NK-92 (cell line): ENCODE results near the gene SBNO2.

Source experiments
- DNase-seq: peaks from one replicate; lab custom pipeline; 2025; ENCODE audit not compliant: unreplicated experiment; lab: John Stamatoyannopoulos, UW

The SBNO2 gene

DNA sequence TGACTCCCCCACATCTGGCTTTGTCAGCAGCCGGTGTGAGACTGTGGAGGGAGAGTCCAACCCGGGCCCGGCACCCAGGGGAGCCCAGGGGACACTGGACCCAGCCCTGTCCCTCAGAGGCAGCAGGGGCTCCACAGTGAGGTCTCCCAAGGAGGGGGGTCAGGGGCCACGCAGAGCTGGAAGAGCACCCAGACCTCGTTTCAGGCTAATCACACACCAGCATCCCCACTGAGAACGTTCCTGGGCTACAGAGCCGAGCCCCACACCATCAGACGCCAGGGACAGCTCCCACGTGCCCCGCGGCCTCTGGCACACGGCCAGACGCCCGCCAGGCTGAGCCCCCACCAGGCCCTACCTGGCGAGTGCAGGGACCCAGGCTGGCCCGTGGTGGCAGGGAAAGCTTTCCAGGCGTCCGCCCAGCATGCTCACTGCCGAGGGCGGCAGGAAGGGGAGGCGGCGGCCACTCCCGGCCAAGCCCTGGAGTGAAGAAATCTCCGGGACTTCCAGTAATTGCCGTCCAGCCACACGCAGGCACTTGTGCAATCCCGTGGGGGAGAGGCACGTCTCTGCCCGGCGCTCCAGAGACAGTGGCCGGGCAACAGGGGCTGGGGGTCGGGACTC is 19.2 kb downstream of the SBNO2 start:
- DNase-seq: no peak

DNA sequence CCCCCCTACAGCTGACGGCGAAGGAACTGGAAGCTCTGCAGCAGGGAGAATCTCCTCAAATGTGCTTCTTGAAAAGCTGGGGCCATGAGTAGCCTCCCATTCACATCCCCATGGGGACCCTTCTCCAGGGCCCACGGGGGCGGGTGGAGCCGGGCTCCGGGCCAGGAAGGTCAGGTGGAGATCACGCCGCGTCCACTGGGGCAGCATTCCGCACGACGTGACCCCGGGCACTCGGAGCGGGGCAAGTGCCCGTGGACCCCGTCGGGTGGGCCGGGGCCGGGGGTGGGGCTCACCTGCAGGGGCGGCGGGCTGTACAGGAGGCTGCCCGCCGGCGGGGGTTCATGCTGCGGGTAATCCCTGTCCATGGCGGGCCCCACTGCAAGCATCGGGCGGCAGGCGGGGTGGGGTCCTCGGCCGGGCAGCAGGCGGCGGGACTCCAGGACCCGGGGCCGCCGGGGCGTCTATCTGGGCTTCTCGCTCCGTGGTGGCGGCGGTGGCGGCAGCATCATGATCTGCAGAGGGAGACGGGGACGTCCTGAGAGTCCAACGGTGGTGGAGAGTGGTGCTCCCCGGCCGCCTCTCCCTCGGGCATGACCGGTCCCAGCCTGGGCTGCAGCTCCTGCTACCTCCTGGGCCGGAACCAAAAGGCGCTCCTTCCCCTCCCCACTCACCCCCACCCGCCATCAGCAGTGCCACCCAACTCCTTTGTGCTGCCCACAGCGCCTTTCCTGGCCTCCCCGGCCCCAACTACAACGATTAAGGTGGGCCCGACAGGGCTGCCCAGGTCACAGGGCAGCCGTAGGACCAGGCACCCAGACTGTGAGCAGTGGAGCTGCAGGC is 20.0 kb downstream of the SBNO2 start:
- no peak for DNase-seq

DNA sequence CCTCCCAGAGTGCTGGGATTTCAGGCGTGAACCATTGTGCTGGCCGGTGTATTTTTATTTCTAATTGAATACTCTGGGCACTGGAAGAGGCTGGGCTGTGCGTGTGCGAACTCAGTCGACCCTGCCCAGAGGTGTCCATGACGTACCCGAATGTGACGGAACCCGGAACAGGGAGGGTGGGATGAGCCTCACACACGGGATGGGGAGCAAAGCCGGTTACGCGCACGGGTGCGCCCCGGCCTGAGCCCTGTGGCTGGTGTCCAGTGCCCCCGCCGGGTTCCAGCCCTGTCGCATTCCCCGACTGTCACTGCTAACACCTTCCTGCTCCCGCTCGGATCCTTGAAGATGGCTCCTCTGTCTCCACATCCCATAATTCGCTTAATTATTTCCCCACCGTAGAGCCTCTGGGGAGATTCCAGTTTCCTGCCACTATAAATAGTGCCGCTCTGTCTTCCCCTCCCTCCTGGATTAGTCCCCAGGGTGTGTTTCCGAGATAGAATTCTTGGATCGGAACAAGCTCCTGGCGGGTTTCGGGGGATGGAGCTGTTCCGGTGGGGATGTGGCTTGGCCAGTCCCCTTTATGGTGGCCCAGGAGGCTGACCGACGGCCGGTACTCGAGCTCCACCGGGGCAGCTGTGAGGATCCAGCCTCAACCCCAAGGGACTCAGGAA is 22.0 kb downstream of the SBNO2 start:
- DNase-seq: no peak

DNA sequence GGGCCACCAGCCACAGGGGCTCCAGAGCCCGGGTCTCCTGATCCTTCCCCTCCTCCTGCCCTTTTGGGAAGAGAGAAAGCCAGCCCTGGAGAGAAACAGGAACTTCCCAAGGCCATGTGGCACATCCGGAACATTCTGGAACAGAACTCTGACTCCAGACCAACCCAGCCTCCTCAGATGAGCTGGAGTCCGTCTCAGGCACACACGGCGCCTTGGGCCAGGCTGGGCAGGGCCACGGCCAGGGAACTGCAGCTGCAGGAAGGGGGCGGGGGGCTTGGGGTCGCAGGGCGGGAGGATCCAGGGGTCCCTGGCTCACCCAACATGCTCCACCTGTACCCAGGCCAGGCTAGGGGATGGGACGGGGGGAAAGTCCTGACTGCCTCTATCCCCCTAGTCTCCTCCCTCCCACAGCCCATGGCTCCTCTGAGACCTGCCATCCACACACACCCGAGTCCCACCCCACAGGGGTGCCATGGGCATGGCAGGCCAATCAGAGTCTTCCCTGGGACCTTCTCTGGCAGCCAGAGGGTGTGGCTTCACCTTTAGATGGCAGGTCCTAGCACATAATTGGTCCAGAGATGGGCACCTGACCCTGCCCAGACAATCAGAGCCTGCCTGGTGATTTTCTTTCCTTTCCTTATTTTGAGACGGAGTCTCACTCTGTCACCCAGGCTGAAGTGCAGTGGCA is 22.9 kb downstream of the SBNO2 start:
- DNase-seq: no peak

DNA sequence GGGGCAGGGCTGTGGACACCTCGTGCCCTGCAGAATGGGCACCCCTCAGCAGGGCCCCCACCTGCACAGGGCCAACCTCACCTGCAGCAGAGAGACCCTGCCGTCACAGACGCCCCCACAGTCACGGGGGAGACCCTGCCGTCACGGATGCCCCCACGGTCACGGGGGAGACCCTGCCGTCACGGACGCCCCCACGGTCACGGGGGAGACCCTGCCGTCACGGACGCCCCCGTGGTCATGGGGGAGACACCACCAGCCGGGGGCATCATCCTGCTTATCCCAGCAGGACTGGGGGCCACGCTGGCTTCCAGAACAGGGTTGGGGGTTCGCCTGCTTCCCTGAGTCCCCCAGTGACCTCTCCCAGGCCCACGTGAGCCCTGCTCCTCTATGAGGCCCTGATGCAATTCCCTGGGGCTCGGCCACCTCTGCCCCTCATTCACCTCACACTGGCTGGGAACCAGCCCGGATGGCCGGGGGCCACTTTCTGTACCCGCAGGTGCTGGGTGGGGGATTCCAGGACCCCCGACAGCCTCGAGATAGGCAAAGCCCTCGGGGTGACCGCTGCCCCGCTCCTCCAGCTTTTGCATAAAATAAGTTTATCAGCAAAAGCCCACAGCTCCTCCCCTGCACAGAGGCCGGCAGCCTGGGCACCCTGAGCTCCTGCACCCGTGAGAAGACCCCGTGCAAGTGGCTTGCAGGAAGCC is 23.6 kb downstream of the SBNO2 start:
- DNase-seq: no peak

DNA sequence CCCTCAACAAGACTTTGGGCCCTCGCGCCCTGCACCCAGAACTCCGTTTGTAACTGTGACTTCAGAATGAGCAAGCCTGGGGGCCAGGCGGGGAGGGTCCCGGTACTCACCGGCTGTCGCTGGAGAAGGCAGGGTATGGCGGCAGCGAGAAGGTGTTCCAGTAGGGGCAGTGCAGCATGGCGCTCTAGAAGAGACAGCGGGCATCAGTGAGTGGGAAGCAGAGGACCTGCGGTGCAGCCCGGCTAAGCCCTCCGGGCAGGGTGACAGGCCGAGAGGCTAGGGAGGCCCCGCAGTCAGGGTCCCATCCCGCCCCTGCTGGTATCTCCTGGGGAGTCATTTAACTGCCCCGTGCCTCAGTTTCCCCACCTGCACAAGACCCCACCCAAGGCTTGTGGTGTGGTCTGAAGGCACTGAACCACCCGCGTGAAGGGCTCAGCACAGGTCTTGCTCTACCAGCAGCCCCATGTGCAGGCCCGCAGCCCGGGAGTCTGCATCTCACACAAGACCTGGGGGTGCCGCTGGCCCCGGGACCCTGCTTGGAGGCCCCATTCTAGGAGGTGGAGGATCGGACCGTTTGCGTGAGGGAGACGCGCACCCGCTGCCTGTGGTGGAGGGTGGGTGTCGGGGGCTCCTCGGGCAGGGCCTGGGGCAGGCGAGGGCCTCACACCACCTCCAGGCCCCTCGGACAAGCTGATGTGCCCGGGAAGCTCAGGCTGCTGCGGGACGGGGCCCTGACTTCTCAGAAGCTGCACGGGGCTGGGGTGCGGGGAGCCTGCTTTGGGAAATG is 24.6 kb downstream of the SBNO2 start:
- no peak for DNase-seq

DNA sequence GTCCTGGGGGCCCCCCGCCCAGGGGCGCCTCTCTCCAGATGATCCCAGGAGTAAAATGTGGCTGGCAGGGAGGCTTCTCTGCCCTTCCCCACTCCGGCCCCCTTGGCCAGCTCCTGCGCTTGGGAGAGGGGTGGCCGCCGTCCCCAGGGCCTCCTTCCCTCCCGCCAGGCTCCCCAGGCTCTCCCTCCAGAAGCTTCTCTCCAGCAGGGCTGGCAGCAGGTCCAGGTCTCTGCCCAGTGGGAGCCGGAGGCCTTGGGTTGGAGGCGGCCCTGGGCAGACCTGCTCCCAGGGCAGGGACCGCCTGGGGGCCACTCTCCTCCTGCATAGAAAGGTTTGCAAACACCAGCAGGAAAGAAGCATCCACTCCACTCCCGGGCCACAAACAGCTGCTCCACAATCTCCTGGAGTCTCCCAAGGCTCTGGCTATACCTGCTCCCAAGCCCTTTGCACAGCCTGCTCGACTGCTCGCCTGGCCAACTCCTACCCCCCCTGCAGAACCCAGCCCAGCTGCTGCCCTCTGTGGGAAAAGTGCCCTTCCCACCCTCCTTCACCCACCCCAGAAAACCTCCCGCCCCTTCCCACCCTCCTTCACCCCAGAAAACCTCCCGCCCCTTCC is 26.0 kb downstream of the SBNO2 start:
- no peak for DNase-seq

DNA sequence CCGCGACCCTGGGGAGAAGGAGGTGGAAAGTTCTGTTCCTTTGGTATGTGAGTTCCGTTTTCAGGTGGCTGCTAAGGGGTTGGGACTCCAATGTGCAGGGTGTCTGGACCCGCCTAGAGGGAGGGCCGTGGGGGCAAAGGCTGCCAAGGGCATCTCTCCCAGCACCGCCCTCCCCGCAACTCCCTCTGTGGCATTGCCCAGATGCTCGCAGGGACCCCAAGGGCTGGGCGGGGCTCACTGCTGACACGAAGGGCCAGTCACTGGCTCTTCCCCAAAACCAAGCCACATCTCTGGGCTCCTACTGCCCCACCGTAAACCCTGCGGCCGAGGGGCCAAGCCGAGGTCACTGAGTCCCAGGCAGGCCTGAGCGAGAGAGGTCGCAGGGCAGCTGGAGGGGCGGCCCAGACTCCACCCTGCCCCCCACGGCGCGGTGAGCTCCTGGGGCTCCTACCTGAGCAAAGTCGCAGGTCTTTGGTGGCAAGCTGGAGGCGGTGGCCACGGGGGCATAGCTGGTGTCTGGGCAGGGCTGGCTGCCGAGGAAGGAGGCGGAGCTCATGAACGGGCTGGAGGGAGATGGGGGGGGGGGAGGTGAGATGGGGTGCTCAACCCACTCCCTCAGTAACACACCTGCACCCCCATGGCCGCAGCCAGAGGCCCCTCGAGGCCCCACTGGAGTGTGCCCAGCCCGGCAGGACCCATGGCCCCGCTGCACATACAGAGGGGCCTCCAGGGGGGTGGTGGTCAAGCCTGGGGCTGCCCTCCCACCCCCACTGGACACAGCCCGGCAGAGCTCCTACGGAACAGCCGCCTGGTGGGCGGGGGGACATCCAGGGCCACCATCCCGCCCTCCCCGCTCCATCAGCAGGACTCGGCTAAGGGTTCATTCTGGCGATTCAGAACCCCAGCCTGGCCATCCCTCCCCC is 26.9 kb downstream of the SBNO2 start:
- DNase-seq: no peak

DNA sequence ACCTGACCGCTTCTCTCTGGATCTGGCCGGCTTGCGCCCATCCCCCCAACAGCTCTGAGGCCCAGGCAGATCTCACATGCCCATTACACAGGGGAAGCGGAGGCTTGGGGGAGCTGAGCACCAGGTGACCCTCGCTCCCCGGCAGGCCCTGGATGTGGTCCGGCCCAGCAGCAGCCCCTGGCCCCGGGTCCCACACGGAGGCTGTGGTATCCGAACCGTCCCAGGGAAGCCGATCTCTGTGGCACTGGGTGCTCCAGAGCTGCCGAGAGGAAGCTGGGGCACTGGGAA is 27.7 kb downstream of the SBNO2 start:
- DNase-seq: no peak

DNA sequence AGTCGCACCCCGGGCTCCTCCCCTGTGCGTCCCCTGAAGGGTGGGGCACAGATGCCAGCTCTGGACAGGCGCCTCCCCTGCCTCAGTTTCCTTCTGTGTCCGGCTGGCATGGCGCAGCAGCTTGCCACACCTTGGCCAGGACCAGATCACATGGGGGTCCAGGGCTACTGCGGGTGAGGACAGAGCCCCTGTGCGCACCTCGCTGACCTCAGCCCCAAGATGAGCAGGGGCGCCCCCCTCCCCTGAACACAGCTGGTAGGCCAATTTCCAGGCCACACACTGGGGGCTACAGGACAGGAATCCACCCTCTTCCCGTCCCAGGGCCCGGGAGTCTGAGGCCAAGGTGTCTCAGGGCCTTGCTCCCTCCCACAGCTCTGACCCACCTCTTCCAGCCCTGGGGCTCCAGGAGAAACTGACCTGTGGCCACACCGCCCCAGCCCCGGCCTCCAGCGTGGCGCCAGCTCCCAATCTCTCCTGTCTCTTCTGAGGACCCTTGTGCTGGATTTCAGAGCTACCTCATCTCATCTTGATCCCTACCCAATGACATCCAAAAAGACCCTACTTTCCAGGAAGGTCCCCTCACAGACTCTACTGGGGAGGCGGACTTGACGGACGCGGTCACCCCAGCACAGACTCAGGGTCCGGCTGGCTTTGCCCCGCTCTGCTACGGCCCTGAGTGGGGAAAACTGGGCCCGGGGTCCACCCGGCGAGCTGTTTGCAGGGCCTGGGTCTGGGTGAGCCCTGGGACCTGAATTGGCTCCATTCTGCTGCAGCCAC is 28.2 kb downstream of the SBNO2 start:
- no peak for DNase-seq

DNA sequence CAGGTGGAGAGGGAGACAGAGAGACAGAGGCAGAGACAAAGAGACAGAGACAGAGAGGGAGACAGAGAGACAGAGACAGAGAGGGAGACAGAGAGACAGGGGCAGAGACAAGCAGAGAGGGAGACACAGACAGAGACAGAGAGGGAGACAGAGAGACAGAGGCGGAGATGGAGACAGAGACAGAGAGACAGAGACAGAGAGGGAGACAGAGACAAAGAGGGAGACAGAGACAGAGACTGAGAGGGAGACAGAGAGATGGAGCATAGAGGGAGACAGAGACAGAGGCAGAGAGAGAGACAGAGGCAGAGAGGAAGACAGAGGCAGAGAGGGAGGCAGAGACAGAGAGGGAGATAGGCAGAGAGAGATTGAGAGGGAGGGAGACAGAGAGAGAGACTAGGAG is 29.3 kb downstream of the SBNO2 start:
- no peak for DNase-seq

DNA sequence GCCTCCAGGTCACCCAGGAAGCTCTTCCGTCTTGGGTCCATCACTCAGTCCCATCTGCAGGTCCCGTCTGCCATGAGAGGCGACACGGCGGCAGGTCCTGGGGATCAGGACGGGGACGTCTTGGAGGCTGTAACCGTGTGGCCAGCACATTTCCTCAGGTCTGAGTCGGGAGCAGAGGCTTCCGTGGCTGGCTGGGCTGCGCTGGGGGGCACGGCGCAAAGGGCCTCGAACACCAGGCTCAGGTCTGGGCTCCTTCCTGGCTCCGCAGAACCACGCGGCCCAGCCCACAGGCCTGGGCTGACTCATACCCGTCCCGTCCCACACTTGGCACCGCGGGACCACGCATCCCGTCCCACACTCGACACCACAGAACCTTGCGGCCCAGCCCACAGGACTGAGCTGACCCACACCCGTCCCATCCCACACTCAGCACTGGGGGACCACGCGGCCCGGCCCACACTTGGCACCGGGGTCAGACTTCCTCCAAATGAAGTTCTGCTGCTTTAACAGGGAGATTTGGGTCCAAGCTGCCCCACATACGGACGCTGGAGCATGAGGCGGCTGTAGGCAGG is 30.2 kb downstream of the SBNO2 start:
- DNase-seq: no peak

DNA sequence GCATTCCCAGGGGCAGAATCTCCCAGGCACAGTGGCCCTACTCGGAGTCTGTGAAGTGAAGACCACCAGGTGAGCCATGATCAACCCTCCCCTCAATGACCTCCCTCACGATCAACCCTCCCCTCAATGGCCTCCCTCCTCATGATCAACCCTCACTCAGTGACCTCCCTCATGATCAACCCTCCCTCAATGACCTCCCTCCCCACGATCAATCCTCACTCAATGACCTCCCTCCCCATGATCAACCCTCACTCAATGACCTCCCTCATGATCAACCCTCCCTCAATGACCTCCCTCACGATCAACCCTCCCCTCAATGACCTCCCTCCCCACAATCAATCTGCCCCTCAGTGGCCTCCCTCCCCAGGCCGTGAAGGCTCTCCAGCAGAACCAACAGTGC is 32.1 kb downstream of the SBNO2 start:
- DNase-seq: no peak

DNA sequence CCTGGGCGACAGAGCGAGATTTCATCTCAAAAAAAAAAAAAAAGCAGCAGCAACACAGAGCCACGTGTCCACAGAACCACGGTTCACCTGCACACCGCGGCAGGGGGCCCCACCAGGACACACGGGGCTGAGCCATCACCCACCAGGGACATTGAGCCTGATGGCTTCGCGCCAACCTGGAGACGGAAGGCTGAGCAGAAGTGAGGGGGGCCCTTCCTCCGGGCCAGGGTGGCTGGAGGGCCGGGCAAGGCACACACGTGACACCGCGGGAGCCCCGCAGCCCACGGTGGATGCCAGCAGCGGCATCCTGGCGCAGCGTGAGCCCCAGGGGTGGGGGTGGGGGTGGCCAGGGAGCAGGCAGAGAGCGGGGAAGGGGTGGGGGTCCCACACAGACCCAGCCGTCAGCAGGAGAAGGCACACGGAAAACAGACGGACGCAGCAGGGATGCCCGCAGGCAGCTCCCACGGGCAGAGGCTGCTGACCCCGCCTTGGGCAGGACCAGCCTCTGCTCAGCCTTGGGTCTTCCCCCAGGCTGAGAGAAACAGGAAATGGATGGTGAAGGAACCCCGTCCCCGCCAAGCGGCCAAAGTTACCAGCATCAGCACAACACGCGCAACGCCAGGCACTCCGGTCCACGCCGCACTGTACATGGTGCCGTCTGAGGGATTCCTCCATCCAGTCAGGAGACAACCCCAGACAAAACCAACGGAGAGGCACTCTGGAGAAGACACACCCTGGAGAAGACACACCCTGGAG is 33.6 kb downstream of the SBNO2 start:
- no peak for DNase-seq

DNA sequence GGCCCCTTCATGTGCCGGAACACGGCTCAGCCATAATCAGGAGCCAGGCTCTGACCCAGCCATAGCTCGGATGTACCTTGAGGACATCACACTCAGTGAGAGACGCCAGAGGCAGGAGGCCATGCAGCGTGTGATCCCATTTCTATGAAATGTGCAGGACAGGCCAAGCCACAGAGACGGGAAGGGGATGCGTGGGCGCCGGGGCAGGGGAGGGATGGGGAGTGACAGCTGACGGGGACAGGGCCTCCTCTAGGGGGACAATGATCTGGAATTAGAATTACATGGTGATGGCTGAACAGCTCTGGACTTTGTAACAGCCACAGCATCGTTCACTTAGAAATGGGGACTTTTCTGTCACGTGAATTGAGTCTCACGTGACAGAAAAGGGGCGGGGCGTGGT is 34.9 kb downstream of the SBNO2 start:
- no peak for DNase-seq

DNA sequence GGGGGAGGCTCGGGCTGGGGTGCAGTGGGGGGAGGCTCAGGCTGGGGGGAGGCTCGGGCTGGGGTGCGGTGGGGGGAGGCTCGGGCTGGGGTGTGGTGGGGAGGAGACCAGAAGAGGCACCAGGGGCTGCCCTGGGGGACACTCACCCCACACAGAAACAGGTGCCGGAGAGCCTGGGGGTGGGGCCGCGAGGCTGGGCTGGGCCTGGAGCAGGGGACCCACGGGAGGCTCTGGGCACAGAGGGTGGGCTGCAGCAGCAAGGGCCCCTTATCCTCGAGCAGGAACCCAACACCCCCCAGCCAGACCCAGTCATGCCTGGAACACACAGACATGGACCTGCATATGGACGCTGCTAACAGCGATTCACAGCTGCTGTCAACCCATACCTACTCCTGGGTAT is 35.9 kb downstream of the SBNO2 start:
- DNase-seq: no peak

DNA sequence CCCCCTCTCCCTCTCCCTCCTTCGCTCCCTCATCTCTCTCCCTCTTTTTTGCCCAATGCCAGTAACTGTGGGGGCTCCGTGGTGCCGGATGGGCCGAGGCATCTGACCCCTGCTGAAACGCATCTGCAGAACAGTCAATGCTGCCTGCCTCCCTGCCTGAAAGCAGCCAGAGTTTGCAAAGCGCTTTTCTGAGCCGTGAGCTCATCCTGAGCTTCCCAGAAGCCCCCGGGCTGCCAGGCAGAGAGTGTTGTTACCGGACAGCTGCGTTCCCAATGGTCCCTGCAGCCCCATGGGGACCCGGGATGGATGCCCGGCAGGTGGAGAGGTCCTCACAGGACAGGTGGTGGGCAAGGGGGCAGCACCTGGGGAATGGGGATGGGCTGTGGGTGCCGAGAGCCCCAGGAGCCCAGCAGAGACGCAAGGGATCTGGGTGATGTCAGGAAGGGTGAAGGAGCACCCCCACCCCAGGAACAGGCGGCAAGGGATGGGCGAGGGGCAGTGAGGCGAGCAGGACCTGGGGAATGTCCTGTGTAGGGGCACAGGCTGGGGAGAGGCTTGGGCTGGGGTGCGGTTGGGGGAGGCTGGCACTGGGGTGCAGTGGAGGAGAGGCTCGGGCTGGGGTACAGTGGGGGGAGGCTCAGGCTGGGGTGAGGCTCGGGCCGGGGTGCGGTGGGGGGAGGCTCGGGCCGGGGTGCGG is 37.3 kb downstream of the SBNO2 start:
- no peak for DNase-seq
